Ammon's horn (tissue), 1 donor: ENCODE data around the gene TBC1D22A.

ENCODE experiments used
- DNase-seq: peaks from one replicate; pipeline ENCODE4 v3.0.0-alpha.2; 2016; ENCODE audit warnings: low spot score

TBC1D22A gene

DNA sequence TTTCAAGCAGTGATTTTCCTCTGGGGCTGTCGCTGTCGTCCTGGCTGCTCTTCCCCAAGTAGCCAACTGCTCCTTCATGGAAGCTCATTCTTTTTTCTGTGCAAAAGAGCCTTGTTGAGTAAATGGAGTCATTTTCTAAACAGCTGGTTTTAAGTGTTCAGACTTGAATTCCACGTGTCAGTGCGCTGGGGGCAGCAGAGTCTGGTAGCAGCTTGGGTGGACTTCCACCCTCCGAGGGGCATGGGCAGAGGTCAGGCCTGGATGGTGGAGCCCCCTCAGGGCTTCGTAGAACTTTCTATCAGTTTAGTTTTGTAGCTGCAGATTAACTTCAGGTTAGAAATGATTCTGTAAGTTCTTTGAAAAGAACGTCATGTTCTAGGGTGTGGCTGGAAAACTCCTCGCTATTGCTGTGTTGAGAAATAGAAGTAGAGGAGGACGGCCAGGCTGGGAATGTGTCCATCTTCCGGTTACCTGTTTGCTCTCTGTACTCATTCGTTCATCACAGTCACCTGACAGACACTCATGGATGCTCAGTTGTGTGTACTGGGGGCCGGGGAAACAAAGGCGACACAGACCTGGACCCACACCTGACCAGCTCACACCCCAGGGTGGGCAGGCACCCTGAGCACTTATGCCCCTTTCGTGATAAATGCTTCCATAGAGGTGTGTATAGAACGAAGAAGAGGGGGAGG is 270.7 kb downstream of the TBC1D22A start:
- DNase-seq, result no peak

DNA sequence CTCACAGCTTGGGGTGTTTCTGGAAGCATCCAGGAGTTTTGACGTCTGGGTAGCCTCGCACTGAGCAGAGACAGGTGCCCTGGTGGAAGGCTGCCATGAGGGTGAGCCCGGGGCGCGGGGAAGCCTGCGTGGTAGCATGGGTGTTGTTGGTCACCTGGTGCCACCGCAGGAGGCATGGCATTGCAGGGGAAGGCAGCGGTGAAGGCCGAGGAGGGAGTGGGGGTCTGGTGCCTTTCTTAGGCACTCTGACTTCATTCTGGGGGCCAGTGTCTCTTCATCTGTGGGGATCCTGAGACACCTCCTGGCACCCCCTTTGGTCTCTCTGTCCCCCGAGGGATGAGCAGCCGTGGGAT is 271.2 kb downstream of the TBC1D22A start:
- DNase-seq, result no peak

DNA sequence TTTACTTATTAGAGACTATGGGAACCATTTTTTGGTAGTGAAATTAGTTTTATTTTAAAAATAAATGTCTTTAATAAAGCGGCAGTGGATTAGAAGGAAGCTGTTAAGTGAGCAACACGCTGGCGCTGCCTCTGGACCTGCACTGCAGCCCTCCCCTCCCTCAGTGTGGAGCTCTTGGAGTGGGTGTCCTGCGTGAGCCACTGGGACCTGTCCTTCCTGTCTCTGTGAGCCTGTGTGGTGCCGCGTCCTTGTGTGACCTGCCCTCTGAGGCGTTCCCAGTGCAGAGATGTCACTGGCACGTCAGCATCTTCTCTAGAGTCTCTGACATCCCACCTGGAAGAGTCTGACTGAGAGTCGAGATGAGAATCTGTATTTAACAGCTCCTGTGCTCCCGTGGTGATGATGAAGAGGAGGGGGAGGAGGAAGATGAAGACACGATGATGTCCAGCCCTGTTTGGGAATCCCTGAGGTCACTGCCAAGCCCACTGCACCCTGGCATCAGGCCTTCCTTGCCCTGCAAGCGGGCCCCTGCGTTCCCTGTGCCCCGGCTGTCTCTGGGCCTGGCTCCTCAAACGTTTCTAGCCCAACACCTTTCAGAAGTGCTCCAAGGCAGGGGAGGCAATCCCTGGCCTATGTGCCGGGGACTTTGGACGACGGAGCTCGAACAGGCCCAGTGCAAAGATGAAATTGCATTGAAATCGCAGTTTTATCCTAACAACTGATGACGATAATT is 271.8 kb downstream of the TBC1D22A start:
- no peak for DNase-seq

DNA sequence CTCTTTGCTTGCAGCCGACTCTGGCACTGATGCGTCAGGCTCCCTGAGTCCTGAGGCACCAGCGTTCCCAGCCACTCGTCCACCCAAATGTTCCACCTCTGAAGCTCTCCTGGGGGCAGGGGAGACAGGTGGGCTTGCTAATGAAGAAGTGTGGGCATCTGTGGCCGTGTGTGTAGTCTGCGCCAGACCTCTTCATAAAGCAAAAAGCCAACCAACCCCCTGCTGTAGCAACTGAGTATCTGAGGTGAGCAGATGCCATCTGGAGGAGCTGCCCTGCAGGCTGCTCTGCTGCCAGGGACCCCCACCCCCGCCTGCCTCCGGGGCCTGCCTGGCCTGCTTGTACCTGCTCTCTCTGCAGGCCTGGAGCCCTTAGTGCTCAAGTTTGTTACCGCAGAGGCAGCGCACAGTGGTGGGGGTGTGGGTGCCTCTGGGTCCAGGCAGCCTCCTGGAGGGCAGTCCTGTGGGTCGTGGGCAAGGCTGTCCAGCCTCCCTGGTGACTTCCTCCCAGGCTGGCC is 272.5 kb downstream of the TBC1D22A start:
- DNase-seq, result no peak

DNA sequence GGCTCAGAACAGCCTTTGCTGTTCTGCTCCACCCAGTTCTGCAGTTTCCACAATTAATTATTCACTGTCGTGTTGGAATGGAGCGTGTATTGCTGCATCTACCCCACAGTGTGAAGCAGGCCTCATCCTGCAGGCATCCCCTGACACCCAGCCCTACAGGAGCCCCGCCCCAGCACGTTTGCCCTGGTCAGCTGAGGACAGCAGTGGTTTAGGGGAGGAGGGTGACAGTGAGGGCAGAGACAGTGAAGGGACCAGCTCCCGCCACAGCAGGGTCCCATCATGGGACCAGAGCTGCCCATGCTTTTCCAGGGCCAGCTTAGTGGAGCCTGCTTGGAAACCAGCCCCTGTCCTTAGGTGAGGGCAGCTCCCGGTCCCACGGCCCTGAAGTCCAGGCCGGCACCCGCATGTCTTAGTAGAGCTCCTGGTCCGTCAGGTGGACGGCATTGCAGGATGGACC is 273.0 kb downstream of the TBC1D22A start:
- no peak for DNase-seq

DNA sequence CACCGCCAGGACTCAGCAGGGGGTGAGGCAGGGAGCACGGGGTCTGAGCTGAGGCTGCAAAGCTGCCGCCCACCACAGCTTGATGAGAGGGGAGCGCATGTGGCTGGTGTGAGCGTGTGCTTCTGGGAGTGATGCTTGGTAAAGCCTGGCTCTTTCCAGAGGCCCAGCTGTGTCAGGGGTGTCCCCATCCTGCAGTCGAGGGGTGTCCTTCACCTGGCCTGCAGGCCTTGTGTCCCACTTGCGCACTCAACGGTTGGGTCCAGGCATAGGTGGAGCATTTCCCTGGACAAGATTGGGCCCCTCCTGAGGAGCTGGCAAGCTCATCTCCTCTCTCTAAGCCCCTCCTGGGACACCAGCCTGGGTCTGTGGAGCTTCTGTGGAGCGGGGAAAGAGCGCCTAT is 273.9 kb downstream of the TBC1D22A start:
- DNase-seq, result no peak

DNA sequence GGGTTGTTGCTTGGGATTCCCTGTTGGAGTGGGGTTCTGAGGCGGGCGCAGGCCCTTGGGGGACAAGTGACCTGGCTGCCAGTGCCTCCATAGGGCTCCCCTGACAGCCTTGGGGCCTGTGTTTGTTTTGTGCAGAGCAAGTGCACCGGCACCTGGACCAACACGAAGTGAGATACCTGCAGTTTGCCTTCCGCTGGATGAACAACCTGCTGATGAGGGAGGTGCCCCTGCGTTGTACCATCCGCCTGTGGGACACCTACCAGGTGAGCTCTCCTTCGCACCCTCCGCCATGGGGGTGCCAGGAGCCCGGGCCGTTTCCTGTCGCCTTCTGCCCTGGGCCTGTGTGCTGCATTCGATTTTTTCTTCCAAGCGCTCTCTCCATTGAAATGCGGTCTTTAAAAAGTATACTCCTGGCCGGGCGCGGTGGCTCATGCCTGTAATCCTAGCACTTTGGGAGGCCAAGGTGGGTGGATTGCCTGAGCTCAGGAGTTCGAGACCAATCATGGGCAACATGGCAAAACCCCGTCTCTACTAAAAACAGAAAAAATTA is 274.6 kb downstream of the TBC1D22A start:
- DNase-seq, result no peak

DNA sequence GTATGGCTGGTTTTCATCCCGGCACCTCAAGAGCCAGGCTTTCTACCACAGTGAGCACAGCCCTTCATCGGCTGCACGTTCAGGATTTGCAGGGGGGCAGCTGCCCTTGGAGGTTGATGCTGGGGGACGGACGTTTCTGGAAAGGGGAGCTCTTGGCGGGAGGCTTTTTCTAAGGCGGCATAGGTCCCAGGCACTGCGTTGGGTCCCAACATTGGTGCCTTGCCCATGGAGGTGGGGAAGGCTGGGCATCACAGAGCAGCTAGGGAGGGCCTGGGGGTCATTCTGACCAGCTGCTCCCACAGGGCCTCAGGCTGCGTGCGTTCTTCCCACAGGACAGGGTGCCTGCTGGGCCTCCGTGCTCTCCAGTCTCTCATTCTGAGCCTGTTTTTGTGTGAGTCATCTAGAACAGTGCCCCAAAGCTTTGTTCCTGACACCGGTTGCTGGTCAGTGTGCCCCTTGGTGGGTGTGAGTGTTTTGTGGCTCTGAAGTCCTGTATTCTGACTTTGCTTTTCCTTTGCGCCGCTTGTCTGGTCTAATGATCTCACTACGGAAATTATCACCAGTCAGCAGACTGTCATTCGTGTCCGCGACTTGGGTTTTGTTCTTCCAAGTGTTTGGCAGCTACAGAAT is 275.9 kb downstream of the TBC1D22A start:
- DNase-seq, result no peak

DNA sequence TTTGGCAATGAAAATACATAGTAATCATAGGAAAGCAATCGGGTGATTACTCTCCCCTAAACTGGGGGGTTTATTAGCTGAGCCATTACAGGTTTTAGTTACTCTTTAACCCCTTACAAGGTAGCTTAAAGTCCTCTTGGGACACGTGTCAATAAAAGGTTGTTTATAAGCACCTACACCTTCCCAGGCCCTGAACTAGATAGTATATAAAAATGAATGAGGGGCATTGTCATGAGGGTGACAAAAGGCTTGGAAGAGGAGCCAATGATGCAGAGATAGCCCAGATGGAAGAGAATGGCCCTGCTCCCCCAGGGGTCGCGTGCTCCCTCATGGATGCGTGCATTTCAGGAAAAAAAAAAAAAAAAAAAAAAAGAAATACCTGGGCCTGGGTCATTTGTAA is 276.9 kb downstream of the TBC1D22A start:
- DNase-seq, result no peak

DNA sequence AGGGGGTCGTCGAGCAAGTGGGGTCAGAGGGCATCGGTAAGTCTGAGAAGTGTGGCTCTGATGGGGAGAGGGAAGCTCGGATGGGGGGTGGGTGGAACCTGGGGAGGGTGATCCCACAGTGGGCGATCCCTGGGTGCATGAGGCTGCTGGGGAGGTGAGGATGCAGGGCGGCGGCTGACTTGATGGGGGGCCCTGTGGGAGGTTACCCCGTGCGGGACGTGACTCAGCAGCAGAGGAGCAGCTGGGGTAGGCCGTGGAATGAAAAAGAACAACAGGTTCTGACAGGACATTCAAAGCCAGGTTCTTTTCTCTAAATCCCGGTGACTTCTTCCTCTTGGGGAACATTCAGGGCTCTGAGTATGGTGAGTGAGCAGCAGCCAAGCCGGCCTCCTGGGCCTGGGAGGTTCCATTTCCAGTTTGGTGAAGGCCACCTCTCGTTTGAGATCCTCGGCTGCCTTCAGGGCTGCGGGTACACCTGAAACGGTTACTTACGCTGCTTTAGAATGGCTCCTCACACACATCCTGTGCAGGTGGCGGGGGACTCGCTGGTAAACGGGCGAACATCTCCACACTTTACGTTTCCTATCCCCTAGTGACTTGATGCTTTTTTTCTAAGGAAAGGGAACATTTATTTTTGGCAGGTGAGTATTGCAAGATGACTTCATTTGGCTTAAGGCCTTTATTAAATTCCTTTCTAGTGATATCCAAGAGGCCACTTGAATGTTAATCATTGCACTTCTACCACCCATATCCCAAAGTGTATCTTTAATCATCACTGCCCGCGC is 278.2 kb downstream of the TBC1D22A start:
- DNase-seq, result no peak

DNA sequence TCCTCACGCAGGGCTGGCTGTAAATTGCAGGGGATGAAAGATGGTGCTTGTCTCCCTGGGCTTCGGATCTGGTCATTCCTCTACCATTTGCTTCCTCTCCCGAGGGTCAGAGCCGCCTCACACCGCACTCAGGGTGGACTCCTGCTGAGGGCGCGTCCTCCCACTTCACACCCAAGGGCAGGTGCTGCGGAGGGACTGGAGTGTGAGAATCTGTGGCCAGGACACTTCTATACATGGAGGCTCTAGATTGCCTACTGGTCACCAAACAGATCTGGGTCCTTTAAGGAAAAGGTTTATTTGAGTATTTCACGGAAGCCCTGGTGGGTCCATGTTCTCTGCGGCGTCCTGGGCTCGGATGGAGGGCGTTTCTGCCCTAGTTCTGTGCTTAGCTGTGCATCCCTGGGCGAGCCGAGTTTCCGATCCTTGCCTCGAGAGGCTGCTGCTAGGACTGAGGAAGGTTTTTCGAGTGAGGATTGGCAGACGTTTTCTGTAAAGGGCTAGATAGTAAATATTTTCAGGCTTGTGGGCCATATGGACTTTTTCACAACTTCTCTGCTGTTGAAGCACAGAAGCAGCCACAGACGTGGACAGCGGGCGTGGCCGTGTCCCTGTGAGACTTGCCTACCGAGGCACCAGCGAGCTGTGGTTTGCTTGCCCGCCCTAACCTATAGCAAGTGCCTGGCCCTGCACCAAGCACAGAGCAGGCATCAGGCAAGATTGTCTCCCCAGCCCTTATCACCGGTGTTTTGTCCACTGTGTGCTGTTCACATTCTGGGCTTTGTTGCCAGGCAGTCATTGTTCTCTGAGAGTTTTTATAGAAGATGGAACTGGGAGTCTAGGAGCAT is 279.0 kb downstream of the TBC1D22A start:
- no peak for DNase-seq

DNA sequence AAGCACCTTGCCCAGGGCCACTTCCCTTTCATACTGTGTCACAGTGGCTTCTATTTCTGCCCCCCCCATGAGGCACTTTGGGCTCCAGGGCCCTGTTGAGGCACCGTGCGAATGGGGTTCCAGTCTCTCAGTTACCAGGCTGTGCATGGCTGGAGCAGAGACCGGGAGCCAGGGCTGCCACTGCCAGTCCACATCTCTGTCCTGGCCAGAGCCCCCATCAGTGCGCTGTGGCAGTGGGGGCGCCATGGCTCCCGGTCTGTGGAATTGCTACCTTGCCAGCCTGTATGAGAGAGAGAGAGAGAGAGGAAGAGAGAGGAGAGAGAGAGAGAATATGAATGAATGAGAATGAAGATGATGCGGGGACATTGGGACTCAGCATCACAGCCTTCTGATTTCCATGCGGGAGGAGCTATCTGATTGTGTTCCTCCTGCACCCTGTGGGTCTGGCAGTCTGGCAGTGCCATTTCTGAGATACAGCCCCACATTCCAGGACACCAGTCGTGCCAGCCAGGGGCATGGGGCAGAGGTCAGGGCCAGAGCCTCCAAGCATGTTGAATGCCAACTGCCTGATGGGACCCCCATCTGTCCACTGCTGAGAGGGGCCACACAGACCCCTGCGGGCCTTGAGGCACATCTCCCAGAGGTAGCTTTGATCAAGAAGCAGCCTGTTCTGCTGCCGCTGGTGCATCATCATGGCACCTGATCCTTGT is 279.8 kb downstream of the TBC1D22A start:
- DNase-seq, result no peak

DNA sequence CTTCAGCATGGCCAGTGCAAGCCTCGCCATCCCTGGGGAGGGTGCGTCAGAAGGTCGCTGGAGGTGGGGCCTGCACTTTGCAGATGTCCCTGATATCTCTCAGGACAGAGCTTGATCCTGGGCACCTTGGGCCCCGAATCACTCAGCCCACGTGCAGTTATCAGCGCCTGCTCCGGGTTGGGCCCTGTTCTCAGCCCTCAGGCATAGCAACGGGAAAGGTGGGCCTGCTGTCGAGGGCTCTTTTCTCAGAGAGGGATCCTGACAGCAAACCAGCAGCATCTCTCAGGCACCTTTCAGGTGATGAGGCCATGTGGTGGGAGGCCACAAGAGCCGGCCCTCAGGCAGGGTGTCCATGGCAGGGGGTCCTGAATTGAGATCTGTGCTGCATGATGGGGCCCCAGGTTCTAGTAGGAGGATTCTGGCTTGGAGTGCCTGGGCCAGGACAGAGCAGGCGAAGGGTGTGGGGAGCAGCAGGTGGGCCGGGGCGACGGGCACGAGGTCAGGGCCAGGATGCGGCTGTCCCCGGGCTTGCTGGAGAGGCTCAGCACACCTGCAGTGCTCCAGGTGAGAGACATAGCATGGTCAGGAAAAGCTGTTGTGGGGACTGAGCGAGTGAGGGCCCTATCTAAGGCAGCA is 280.5 kb downstream of the TBC1D22A start:
- DNase-seq, result no peak

DNA sequence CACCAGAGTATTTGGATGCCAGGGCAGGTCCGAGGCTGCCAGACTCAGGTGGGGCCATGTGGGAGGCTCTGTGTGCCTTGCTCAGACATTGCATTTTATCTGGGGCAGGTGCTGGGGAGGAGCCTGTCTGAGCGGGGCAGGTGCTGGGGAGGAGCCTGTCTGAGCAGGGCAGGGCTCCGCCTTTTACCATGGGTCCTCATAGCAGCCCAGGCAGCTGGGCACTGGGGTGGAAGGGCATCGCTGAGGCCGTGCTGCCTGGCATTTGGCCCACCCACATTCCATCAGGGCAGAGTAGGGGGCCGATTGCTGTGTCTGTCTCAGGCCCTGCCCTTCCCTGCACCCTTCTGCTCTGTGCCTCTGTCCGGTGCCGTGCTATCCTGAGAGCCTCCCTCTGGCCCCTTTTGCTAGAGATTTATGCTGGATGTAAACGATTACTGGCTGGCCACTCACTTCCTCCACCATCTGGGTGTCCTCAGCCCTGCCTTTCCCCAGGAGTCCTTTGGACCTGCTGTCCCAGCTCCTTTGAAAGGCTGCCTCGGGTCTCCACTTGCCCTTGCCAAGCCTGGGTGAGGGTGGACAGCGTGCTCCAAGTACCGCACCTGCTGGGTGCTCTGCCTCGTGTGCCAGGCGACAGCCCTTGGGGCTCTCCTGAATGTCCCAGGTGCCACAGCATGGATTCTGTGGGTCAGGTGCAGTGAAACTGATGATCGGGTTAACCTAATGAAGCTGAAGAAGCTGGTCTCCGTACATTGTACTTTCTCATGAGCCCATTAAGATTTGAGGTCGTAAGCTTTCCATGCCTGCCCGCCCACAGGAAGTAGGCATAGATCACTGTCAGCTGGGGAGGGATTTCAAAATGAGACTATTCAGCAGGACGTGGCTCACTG is 281.6 kb downstream of the TBC1D22A start:
- DNase-seq, result no peak

DNA sequence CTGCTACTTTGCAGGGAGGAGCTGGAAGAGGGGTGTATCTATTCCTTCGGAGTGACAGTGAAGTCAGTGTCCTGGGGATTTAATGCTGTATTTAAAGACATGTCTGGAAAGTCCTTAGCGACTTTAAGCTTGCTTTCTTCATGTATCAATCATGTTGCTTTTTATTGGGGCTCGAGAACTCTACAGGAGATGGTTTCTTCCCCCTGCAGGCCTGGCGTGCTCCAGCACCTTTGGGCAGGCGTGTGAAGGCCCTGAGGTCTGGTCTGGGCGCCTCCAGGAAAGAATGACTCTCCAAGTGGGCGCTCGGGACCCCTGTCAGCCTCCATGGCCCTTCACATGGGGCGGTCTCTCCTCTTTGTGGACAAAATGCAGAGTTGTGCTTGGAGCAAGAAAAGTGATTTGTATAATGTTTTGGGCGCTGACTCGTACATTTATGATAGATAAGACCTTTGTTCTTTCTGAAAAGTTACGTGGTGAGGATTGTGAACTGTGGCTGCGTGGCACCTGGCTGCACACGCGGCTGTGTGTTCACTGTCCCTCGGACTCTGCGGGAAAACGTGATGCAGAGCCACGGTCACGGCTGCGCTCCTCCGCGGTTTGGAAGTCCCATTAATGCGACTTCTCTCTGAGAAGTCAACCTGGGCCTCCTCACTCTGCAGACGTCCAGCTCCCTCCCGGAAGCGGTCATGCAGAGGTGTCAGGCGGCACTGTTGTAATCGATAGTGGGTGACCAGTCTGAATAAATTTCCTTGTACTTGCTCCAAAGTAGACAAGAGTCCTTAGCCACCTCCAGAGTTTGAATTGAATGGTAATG is 282.5 kb downstream of the TBC1D22A start:
- DNase-seq, result no peak

DNA sequence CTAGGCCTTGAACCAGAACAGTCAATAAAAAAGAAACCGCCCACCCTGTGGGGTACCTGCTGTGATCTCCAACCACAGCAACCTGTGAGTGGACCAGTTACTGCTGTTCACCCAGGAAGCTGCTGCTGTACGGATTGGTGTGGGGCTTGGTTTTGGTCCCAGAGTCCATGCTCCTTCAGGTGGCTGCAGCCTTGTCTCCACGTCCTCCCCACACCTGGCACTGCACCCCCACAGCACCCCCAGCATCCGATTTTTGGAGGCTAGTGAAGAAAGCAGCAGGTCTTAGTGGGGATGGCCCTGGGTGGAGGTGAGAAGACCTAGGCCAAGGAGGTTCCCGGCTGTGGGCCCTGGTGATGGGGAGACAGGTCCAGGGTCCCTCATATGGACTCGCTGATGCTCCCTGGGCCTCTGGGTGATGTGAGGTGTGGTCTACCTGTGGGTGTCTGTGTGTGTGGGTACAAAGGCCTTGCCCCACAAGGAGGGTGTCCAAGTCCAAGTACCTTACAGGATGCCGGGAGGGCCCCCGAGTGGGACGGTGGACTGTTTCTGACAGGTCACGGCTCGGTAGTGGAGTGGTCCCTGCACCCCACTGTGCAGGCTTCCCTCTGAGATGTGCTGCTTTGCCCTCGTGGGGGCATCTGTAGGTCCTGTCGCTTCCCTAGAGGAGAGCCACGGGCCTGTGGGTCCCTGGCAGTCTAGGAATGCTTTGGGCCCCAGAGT is 283.4 kb downstream of the TBC1D22A start:
- no peak for DNase-seq

DNA sequence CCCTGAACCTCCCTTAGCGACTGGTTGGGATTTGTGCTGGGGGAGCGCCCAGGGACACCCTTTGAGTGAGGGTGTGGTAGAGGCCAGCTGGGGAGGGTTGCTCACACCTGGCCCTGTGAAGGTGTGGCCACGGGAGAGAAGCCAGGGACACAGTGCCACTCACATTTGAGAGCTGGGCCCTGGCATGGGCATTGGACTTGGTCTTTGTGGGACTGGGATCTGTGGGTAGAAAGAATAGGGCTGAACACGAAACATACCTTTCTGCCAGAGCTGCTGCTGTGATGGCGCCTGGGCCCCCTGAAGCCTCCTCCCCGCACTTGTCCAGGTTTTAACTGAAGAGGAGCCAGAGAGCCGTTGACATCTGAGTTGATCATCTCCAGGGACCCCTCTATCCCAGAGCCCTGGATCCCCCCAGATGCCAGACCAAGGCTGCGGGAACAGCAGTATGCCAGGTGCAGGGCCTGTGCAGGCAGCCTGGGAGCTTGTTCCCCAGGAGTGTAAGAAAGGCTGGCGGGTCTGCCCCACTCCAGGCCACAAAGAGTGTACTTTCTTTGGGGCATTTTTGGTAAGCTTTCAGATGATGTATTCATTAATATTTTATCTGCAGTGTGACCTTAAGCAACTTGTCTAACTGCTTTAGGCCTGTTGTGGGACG is 284.1 kb downstream of the TBC1D22A start:
- DNase-seq, result no peak
